GDM1 (cell line): Measurements from ENCODE around the gene MZT2B.
"Not testable (repeated sequence)": the region's sequence is repeated elsewhere in the genome, so short reads cannot be mapped to it uniquely, and the experiment has no call there.

Source experiments
- DNase-seq: peaks from one replicate; lab custom pipeline; 2025; lab: John Stamatoyannopoulos, UW

MZT2B gene

GRCh38 chr2:130181880-130182682, at the start of gene MZT2B:
Gene MZT2B (plus strand): TSS chr2:130182262. CDS start chr2:130182283, 21 bp downstream.
- peak; percentile 85 for DNase-seq

GRCh38 chr2:130135692-130136541, 46.1 kb upstream of the MZT2B start:
- no peak for DNase-seq

GRCh38 chr2:130136546-130136945, 45.5 kb upstream of the MZT2B start:
- DNase-seq = not testable (repeated sequence)

GRCh38 chr2:130137118-130137517, 44.9 kb upstream of the MZT2B start:
- DNase-seq = not testable (repeated sequence)

- not testable (repeated sequence) for DNase-seq
Measured at GRCh38 chr2:130138326-130138725, 43.7 kb upstream of the MZT2B start.

GRCh38 chr2:130138841-130139251, 43.2 kb upstream of the MZT2B start:
- DNase-seq = not testable (repeated sequence)

- DNase-seq = not testable (repeated sequence)
Measured at GRCh38 chr2:130139331-130140280, 42.5 kb upstream of the MZT2B start.

- DNase-seq = not testable (repeated sequence)
Measured at GRCh38 chr2:130140516-130140915, 41.5 kb upstream of the MZT2B start.

GRCh38 chr2:130141002-130141401, 41.1 kb upstream of the MZT2B start:
- DNase-seq = not testable (repeated sequence)

GRCh38 chr2:130141645-130142370, 40.3 kb upstream of the MZT2B start:
- DNase-seq = not testable (repeated sequence)

- not testable (repeated sequence) for DNase-seq
Measured at GRCh38 chr2:130142396-130143265, 39.4 kb upstream of the MZT2B start.

- DNase-seq = not testable (repeated sequence)
Measured at GRCh38 chr2:130143266-130144039, 38.6 kb upstream of the MZT2B start.

- DNase-seq = not testable (repeated sequence)
Measured at GRCh38 chr2:130145006-130145414, 37.1 kb upstream of the MZT2B start, which contains the start of gene CCDC74B. Gene CCDC74B (minus strand): TSS chr2:130145112. CDS start chr2:130144996, 116 bp downstream.

GRCh38 chr2:130148515-130148914, 33.5 kb upstream of the MZT2B start:
- DNase-seq = not testable (repeated sequence)

- DNase-seq = no peak
Measured at GRCh38 chr2:130150181-130151144, 31.6 kb upstream of the MZT2B start.

- DNase-seq = not testable (repeated sequence)
Measured at GRCh38 chr2:130151145-130151512, 30.9 kb upstream of the MZT2B start.

- not testable (repeated sequence) for DNase-seq
Measured at GRCh38 chr2:130152136-130152815, 29.8 kb upstream of the MZT2B start.
